ENCODE measurements around the gene LRRTM3. TPM values are rescaled to one million over a fixed set of nuclear protein-coding genes. Genes with fewer than 3 reads are reported as not detected.

LRRTM3 gene
- total RNA-seq, 1 donor from 2014 or later: 0.62 TPM

DNA sequence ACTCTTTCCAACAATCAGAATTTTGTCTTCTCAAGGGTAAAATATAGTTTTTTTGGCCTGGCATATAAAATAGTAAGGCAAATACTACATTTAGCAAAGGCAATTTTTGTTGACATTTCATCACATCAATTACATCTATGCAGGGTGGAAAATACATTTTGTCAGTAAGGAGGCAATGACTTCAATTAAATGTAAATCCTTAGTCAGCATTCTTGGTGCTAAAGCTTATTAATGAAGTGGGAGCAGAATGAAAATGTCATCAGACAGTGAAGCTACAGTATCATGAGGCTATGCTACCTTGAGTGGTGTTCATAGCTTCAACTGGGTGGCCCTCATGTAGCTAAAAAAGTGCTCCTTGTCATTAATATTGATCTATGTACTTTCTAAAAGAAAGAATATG, 8.9 kb downstream of the LRRTM3 start:
- DNase-seq: no peak

DNA sequence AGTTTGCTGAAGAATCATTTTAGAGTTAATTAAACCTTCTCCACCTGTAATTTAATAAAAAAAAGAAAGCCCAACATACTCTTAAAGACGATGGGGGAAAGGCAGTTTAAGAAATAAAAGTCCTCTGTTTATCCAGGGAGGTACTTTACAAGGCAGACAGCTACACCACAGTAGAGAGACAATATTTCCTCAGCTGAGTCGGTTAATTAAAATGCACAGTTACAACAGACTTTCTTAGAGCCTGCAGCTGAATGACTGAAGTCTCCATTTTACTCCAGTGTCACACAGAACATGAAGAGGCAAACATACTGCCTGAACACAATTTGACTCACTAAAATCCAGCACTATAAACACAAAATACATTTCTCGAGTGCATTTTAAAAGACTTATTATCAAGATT, 15.1 kb downstream of the LRRTM3 start:
- no peak for DNase-seq

GRCh38 chr10:66941491-66941890, 15.7 kb downstream of the LRRTM3 start:
- DNase-seq: peak; percentile 87

DNA sequence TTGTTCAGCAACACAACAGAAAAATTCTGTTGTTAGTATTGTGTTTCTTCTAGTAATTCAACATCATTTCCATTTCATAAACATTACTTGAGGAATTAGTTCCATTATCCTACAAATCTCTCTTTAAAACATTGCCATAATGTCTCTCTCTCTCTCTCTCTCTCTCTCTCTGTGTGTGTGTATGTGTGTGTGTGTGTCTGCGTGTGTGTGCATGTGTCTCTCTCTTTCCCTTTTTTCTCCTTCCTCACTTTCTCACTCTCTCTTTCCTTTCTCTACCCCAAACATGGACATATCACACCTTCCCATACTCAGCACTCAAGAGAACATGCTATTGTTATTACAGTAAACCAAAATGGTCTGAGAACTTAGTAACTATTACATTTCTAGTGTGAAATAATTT, 16.6 kb downstream of the LRRTM3 start:
- no peak for DNase-seq

GRCh38 chr10:66943590-66943989, 17.8 kb downstream of the LRRTM3 start:
- no peak for DNase-seq

- peak; percentile 87 for DNase-seq
Observed at GRCh38 chr10:66951896-66952295, 26.1 kb downstream of the LRRTM3 start.

GRCh38 chr10:66958466-66958865, 32.6 kb downstream of the LRRTM3 start:
- peak; percentile 85 for DNase-seq

GRCh38 chr10:66964946-66965345, 39.1 kb downstream of the LRRTM3 start:
- no peak for DNase-seq

GRCh38 chr10:66980246-66980815, 54.5 kb downstream of the LRRTM3 start:
- no peak for DNase-seq

DNA sequence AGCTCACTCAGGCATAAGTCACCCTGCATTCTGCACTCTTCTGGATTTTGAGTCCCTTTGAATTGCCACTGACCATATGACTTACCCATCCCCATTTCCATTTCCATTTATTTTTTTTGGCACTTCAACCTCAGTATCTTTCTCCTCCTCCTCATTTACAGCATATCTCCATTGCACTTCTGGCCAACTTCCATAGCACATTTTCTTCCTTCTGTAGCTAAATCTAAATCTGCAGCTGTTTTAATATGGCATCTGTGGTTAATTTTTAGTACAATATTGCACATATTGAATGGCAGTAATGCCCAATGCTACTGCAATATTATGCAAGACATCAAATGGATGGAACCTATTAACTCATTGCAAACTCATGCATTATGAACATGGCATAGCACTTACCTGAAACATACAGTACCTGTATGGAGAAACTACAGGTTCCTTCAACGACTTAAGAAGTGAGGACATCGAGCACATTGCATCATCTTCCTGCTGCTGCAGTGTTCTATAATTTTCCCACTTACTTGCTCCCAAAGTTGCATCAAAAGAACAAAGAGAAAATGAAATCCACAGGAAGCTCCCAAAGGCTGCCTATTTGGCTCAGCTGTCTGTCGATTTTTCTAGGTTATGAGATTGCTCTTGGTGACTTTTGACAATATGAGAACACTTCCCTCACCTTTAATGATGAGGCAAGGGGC, 55.7 kb downstream of the LRRTM3 start:
- DNase-seq: no peak

- no peak for DNase-seq
Observed at GRCh38 chr10:66982053-66982420, 56.2 kb downstream of the LRRTM3 start.

DNA sequence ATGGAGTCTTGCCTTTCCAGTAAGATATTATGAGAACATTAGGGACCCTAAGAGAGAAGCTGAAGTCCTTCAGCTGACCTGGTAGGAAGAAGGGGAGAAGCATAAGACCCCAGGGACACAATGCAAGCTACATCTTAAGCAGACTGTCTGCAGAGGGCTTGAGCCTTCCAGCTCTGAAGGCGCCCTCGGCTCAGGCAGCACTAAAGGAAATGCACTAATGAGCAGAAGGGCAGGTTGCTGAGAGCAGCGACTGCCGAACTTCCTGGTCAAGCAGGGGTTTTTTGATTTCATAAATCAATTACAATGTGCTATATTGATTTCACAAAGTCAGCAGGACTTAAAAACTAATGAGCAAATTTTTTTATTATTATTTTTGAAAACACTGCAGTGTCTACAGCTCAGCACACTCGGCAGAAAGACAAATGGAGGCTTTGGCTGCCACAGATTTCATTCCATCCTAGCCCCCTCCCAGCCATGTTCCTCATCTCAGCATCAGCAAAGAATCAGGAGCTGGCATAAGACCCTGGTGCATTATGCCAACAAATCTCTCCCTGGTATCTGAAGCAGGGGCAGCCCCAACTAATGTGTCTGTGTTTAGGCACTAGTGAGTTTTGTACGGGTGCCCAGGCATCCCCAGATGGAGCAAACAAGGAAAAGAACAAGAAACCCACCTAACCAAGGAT, 57.1 kb downstream of the LRRTM3 start:
- DNase-seq: no peak

- no peak for DNase-seq
Observed at GRCh38 chr10:66983475-66983818, 57.6 kb downstream of the LRRTM3 start.

DNA sequence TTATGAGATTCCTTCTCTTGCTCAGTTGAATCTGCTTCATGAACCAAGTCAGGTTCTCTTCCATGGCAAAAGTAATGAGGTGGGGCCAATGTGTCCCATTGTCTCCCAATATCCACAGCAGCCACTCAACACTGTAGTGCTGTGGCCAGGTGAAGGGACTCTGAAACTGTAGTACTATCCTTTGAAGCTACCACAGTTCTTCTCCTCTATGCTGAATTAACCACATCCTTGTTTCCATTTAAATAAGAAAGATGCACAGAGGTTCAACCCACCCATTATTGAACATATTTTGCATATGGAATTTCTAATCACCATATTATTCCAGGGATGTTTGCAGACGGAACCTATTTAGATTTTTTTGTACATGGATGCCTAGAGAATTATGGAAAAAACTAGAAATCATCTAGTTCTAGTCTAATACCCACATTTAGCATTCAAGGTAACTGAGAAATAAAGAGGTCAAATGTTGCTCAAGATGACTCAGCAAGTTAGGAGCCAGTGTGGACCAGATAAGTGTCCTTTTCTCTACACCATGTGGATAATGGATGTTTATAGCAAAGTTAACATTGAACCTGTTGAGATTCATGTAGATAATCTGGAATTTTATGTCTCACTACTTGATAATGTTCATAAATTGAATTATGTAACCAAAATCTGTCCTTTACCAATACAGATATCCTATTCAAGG, 64.5 kb downstream of the LRRTM3 start:
- no peak for DNase-seq

- DNase-seq: peak; percentile 18
Observed at GRCh38 chr10:66996996-66997395, 71.2 kb downstream of the LRRTM3 start.

- DNase-seq: no peak
Observed at GRCh38 chr10:66999762-67000545, 74.1 kb downstream of the LRRTM3 start.

- no peak for DNase-seq
Observed at GRCh38 chr10:67004690-67005089, 78.9 kb downstream of the LRRTM3 start.

DNA sequence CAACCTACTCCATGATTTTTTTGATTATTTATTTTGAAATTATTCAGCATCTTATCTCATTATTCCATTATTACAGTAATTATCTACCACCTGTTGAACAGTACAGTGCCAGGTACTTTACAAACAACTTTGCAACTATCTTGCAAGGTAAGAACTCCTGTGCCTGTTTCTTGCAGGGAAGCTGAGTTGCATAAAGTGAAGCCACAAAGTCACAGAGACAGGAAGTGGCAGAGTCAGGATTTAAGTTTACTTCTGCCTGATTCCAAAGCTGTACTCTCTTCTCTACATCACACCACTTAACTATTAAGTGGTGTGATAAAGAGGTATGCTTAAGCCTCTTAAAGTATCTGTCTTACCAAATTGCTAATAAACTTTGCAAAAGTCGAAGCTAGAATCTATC, 80.1 kb downstream of the LRRTM3 start:
- no peak for DNase-seq

GRCh38 chr10:67011480-67011879, 85.6 kb downstream of the LRRTM3 start:
- DNase-seq: no peak

GRCh38 chr10:67011981-67012380, 86.1 kb downstream of the LRRTM3 start:
- DNase-seq: no peak

DNA sequence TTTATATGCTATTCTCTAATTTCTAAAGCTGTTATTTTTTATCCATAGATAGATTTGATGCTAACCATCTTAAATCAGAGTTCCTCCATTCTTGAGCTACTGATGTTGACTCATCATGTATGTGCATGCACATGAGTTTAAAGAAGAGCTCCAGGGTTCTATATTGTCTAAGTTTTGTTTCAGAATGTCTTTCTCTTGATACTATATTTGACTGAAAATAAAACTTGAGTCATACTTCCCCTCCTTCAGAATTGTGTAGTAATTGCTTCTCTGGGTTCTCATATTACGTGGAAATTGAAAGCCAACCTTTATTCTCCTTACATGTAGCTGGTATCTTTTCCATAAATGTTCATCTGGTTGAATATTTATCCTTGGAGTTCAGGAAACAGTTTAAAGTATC, 89.4 kb downstream of the LRRTM3 start:
- no peak for DNase-seq

GRCh38 chr10:67017218-67017617, 91.4 kb downstream of the LRRTM3 start:
- no peak for DNase-seq

DNA sequence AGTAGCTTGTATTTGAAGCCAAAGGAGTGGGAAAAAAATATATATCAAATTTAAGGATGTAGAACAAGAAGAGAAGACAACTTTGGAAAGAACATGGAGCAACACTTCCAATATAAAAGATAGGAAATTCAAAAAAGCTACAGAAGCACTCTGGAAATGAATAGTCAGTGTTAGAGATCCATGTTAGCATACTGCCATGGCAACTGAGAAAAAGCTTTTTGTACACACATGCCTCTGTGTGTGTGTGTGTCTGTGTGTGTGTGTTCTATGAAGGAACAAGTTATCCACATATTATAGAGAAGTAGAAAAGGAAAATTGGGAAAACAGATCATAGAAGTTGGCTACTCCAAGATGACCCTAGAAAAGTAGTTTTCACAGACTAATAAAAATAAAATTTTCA, 96.3 kb downstream of the LRRTM3 start:
- DNase-seq: peak; percentile 20

All from tongue (tissue), 2 donors.